ENCODE measurements around the gene L3MBTL4.

Gene L3MBTL4

DNA sequence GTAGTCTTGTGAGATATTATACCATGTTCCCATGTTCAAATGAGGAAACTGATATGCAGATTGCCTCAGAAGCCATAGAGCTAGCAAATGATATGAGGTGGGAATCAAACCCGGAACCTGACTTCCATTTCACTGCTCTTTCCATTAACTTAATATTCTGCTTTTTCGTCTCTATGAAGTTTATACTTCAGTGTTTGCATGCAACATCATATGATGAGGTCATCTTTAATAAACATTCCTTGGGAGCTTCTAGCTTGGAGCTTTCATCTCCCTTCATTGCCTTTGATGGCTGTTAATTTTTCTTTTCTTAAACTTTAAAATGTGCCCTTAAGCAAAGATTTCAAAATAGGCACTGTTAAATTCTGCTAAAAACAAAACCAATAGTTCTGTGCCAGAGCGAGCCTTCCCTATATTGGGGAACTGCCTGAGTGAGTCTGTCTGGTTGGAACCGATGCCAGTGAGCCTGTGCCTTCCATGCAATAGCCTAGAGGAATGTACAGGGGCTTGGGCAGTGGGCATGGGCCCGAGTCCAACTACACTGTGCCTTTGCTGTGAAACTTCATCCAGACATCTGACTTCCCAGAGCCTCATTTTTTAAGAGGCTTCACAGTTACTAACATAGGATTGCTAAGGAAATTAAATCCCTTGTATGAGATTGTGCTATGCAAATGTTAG is 428.3 kb downstream of the L3MBTL4 start:
- DNase-seq (ENCODE audit: low read depth) = no peak

DNA sequence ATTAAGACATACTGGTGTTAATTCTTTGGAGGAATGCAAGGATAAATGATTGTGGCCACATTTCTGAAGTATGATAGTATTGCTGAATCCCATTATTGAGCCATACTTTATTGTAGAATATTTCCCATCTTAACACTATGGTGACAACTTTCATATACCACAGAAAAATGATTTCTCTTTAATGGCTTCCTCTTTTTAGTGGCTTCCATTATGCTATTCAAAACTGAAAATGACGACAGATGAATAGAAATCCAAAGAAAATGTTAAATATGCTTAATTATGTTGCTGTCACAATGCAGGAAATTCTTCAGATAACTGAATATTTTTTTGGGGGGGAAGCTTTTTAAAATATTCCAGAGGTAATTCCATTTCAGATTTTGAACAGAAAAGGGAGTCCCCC is 430.5 kb downstream of the L3MBTL4 start:
- DNase-seq (ENCODE audit: low read depth) = no peak

- DNase-seq (ENCODE audit: low read depth) = no peak
These were observed 431.2 kb downstream of the L3MBTL4 start for GRCh38 chr18:5983488-5983887.

- no peak for DNase-seq (ENCODE audit: low read depth)
These were observed 432.4 kb downstream of the L3MBTL4 start for GRCh38 chr18:5982332-5982731.

GRCh38 chr18:5980721-5981120 is 434.0 kb downstream of the L3MBTL4 start:
- DNase-seq (ENCODE audit: low read depth) = no peak

DNA sequence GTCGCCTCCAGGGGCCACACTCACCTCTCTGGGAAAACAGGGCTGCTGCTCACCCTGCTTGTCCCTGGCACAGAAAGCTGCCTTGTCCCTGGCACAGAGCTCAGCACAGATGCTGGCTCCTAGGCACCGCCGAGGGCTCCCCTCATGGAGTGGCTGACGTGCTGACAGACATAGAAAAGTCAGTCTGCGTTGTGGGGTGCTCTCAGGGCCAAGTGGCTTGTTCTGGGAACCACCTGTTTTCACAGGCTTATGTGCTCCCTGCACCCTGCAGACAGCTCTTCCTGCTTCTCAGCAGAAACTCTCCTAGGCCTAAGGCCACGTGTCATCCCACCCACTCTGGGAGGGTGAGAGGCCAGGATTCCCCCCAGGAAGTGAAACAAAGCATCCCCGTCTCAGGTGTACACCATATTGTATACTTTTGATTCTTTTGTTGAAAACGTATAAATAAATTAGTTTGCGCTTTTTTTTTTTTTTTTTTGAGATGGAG is 434.7 kb downstream of the L3MBTL4 start:
- no peak for DNase-seq (ENCODE audit: low read depth)

- no peak for DNase-seq (ENCODE audit: low read depth)
These were observed 435.4 kb downstream of the L3MBTL4 start for GRCh38 chr18:5979176-5979888.

GRCh38 chr18:5977022-5977421 is 437.7 kb downstream of the L3MBTL4 start:
- no peak for DNase-seq (ENCODE audit: low read depth)

DNA sequence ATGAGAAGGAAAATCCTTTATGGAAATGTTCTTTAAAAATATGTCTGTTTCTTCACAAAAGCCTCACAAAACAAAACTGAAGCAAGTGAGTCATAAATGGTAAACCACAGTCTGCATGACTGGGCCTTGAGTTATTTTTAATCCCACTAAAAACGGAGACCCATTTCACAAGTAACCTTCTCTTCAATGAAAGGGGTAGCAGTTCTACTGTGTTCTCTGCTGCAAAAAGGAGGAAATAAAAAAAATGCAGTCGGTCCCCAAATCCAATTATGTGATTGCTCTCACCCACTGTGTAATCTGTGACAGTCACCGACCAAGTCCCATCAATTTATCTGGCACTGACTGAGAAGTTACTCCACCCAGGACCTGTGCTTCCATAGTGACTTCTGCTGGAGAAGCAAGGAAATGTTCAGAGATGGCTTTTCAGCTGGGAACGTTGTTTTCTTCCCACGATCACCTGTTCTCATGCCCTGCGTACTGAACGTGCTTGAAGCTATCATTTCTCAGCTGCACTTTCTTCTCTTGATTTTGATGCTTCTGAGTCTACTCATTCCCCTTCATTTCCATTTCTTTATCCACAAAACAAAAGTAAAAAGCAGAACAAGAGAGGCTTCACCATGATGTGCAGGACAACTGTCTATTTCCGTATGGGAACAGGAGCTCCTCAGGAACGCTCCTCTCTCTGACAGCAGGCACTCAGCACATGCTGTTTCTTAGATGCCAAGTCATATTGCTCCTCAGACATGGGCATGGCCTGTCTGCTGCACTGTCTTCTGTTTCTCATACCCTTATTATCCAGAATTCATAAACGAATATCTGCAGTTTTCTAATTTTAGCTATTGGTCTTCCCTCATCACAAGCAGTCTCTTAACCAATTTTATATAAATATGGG is 439.4 kb downstream of the L3MBTL4 start:
- DNase-seq (ENCODE audit: low read depth) = no peak

DNA sequence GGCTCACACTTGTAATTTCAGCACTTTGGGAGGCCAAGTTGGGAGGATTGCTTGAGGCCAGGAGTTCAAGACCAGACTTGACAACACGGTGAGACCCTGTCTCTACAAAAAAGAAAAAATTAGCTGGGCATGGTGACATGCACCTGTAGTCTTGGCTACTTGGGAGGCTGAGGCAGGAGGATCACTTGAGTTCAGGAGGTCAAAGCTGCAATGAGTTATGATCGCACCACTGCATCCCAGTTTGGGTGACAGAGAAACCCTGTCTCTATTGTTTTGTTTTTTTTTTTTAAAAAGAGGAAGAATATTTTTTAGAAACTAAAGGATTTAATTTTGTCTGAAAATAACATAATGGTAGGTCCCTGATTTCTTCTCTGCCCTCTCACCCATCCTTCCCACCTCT is 440.0 kb downstream of the L3MBTL4 start:
- DNase-seq (ENCODE audit: low read depth) = no peak

GRCh38 chr18:5973099-5973498 is 441.6 kb downstream of the L3MBTL4 start:
- DNase-seq (ENCODE audit: low read depth) = no peak

- DNase-seq (ENCODE audit: low read depth) = no peak
These were observed 442.4 kb downstream of the L3MBTL4 start for GRCh38 chr18:5972298-5972697.

DNA sequence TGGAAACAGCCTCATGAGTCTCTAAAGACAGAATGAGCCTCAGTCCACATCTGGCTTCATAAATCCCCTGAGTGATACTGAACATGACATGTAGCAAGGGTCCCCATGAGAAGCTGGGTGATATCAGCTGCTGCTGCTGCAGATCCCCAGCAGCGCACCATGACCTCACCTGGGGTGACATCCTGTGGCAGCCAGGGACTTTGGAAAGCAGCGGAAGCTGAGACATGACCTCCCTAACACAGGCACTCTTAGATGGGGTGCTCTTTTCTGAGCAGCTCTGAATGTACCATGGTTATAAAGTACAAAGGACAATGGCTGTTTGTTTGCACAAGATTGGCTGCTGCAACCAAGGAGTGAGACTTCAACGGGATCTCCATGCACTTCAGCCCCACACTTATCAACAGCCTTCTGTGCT is 444.7 kb downstream of the L3MBTL4 start:
- DNase-seq (ENCODE audit: low read depth) = no peak

DNA sequence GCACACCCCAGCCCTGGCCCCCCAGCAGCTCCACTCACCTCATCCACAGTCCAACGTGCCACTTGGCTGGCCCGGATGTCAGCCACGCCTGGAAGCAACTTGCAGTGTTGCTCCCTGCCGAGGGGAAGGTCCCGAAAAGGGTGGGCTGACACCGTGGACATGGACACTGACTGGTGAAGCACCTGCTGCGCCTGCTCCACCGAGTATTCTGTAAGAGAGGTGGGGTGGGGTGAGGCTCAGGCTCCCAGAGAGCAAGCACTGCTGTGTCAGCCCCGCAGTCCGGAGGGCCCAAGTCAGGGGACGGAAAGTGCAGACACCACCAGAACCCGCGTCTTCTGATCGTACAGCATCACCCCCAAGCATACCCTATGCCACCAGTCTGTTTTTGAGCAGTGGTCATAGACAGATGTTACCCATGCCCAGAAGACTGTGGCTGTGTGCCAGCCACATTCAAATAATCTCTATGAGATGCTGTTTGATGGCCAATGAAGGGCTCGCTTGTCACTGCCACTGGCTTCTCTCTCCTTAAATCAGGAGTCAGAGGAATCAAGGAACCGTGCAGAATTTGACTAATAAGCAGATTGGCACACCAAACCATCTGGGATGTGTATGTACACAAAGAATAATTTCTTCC is 445.2 kb downstream of the L3MBTL4 start:
- no peak for DNase-seq (ENCODE audit: low read depth)

- no peak for DNase-seq (ENCODE audit: low read depth)
These were observed 447.0 kb downstream of the L3MBTL4 start for GRCh38 chr18:5967666-5968065.

GRCh38 chr18:5967007-5967406 is 447.7 kb downstream of the L3MBTL4 start:
- no peak for DNase-seq (ENCODE audit: low read depth)

DNA sequence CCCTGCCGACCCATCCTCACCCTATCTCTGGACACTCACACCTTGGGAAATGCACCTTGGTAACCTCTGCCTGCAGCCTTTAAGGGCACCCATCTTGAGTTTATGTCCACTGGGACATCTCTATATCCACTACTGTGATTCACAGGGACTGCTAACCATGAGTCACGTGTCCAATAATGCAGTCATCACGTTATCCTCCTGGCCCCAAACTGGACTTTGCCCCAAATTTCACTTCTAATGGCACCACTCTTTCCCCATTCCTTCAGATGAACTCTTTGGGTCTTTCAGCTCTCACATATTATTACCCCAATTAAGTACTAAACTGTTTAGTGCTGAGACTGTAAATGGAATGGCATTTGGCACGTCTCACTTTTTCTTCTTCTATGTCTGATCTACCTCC is 448.2 kb downstream of the L3MBTL4 start:
- DNase-seq (ENCODE audit: low read depth) = no peak

DNA sequence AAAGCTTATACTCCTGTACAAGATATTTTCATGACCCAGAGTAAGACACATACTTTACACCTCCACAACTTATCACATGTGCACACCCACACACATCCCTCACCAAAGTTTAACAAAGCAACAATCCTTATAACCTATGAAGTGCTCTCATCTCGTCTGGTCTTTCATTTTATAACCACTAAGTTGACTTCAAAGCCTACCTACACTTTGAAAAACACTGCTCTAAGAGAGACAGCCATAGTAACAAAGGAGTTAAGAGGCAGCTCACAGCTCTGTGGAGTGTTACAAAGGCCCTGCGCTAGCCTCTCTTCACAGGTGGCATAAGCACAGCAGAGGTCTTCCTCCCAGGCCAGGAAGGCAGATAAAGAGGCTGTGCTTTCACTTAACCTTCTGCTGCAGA is 449.7 kb downstream of the L3MBTL4 start:
- DNase-seq (ENCODE audit: low read depth) = no peak

DNA sequence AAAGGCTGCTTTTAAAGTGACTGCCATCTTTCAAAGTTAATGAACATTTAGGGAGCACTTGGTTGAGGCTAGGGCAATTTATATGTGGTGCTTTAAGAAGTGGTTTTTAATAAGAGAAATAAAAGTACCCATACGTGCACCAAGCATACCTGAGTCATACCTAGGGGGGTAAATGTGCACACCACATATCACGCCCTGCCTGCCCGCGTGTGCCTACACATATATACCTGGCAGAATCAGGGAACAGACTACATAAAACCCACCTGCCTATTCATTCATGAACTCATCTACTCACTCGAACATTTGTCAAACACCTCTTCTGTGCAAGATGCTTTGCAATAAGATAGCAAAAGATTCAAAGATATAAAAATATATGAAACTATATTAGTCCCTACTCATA is 450.1 kb downstream of the L3MBTL4 start:
- no peak for DNase-seq (ENCODE audit: low read depth)

- DNase-seq (ENCODE audit: low read depth) = no peak
These were observed 450.6 kb downstream of the L3MBTL4 start for GRCh38 chr18:5964108-5964507.

DNA sequence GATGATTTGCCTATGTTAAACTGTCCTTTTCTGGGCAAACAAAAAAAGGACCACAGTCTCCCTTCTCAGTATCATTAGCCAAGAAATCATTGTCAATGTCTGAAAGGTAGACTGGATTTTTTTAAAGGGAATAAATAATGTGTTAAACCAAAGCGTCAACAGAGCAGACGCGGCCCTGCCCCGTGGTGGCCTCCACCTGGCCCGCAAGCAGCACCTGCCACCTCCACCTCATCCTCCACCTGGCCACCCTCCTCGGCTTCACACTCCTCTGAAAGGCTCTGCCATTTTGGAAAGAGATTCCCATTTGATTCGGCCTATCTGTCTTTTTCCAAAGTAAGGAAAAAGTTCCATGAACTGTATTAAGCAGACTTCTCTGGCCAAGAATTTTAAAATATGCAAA is 451.4 kb downstream of the L3MBTL4 start:
- no peak for DNase-seq (ENCODE audit: low read depth)

DNA sequence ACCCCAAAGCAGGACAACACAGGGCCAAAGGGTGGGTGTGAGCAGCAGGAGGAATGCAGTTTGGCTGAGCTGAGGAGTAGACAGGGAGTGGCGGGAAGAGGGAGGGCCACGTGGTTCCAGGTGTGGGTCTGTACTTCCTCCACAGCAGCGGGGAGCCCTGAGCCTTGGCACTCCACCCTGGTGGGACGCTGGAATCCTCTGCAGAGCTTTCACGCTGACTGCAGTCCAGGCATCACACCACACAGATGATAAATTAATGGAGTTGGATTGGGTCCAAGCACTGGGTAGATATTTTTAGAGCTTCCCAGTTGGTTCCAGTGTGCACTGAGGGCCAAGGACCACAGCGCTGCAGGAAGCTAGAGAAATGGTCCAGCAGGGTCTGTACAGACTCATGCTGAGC is 452.3 kb downstream of the L3MBTL4 start:
- no peak for DNase-seq (ENCODE audit: low read depth)

Measured in activated gamma-delta T cell treated with anti-CD3 and anti-CD28 coated beads, Interleukin-2, amount 50 U/mL, for 16 hours (primary cell).